Neural progenitor cell (in vitro differentiated cells): ENCODE results near the gene SSTR5.

ENCODE experiments used
- CTCF ChIP-seq: fragments of 200-600 bp; sonication (generic); IDR thresholded peaks from 2 replicates; pipeline ENCODE4 v1.5.1; 2017; ENCODE audit warnings: antibody characterized with exemption, mild to moderate bottlenecking
- EZH2 ChIP-seq: fragments of 200-600 bp; sonication (generic); IDR thresholded peaks from 2 replicates; pipeline ENCODE4 v1.6.1; 2017; ENCODE audit warnings: antibody characterized with exemption, mild to moderate bottlenecking, moderate library complexity
- EZH2phosphoT487 ChIP-seq: fragments of 200-600 bp; sonication (generic); IDR thresholded peaks from 2 replicates; pipeline ENCODE4 v1.6.1; 2017; ENCODE audit warnings: antibody characterized with exemption

- no peak for TF ChIP-seq CTCF
- TF ChIP-seq EZH2, result no peak
- no peak for TF ChIP-seq EZH2phosphoT487
Measured at GRCh38 chr16:1035066-1035415, 37.5 kb upstream of the SSTR5 start.
